ENCODE data around the gene IGLON5.

Gene IGLON5

GRCh38 chr19:51318687-51319648, 7.5 kb downstream of the IGLON5 start:
- DNase-seq: no peak

GRCh38 chr19:51319649-51320279, 8.3 kb downstream of the IGLON5 start:
- DNase-seq: no peak

- DNase-seq: no peak
Observed at GRCh38 chr19:51320280-51320657, 8.8 kb downstream of the IGLON5 start.

GRCh38 chr19:51321799-51322198, 10.4 kb downstream of the IGLON5 start:
- DNase-seq: no peak

GRCh38 chr19:51323481-51324166, 12.2 kb downstream of the IGLON5 start:
- no peak for DNase-seq

- DNase-seq: no peak
Observed at GRCh38 chr19:51324167-51324481, 12.7 kb downstream of the IGLON5 start.

- no peak for DNase-seq
Observed at GRCh38 chr19:51325161-51325976, 13.9 kb downstream of the IGLON5 start.

- no peak for DNase-seq
Observed at GRCh38 chr19:51326216-51327065, 15.0 kb downstream of the IGLON5 start.

GRCh38 chr19:51327066-51328001, 15.9 kb downstream of the IGLON5 start:
- peak; percentile 56 to 70 for DNase-seq

- DNase-seq: no peak
Observed at GRCh38 chr19:51329411-51329810, 18.0 kb downstream of the IGLON5 start.

- no peak for DNase-seq
Observed at GRCh38 chr19:51330366-51330765, 18.9 kb downstream of the IGLON5 start.

GRCh38 chr19:51331193-51331592, 19.7 kb downstream of the IGLON5 start:
- no peak for DNase-seq

GRCh38 chr19:51331716-51332115, 20.3 kb downstream of the IGLON5 start:
- DNase-seq: no peak

GRCh38 chr19:51333836-51334460, 22.5 kb downstream of the IGLON5 start:
- DNase-seq: no peak

GRCh38 chr19:51337141-51337860, 25.9 kb downstream of the IGLON5 start:
- DNase-seq: no peak

GRCh38 chr19:51337861-51338562, 26.6 kb downstream of the IGLON5 start:
- DNase-seq: no peak

GRCh38 chr19:51338563-51339312, 27.3 kb downstream of the IGLON5 start:
- peak; percentile 91 to 93 for DNase-seq

GRCh38 chr19:51339313-51339686, 27.9 kb downstream of the IGLON5 start:
- DNase-seq: no peak

All from stimulated activated CD4-positive, alpha-beta T cell treated with anti-CD3 and anti-CD28 coated beads, Interleukin-2, amount 100 ng/mL, for 24 hours (primary cell).